HEK293T (cell line): ENCODE results near the gene LLPH.

Experiments
- BHLHE40 ChIP-seq: fragments of 450-650 bp; IDR thresholded peaks from 2 replicates; pipeline ENCODE4 v1.6.1; 2016; ENCODE audit warnings: mild to moderate bottlenecking, moderate library complexity, borderline replicate concordance
- FOXA1 ChIP-seq: fragments of 450-650 bp; IDR thresholded peaks from 2 replicates; pipeline ENCODE4 v1.6.1; 2016; ENCODE audit warnings: mild to moderate bottlenecking
- FOXK2 ChIP-seq: fragments of 450-650 bp; IDR thresholded peaks from 2 replicates; pipeline ENCODE4 v1.6.1; 2016; ENCODE audit warnings: mild to moderate bottlenecking
- FOXM1 ChIP-seq: fragments of 450-650 bp; IDR thresholded peaks from 2 replicates; pipeline ENCODE4 v1.6.1; 2017; ENCODE audit warnings: mild to moderate bottlenecking, borderline replicate concordance
- HDGF ChIP-seq: fragments of 450-650 bp; IDR thresholded peaks from 2 replicates; pipeline ENCODE4 v1.6.1; 2017; ENCODE audit warnings: antibody characterized with exemption, borderline replicate concordance
- L3MBTL2 ChIP-seq: fragments of 450-650 bp; conservative IDR thresholded peaks from 2 replicates; pipeline ENCODE4 v1.6.1; 2016; ENCODE audit warnings: mild to moderate bottlenecking
- SP1 ChIP-seq: fragments of 450-650 bp; IDR thresholded peaks from 2 replicates; pipeline ENCODE4 v1.6.1; 2017
- SUZ12 ChIP-seq: fragments of 450-650 bp; IDR thresholded peaks from 2 replicates; pipeline ENCODE4 v1.6.1; 2016; ENCODE audit warnings: mild to moderate bottlenecking

DNA sequence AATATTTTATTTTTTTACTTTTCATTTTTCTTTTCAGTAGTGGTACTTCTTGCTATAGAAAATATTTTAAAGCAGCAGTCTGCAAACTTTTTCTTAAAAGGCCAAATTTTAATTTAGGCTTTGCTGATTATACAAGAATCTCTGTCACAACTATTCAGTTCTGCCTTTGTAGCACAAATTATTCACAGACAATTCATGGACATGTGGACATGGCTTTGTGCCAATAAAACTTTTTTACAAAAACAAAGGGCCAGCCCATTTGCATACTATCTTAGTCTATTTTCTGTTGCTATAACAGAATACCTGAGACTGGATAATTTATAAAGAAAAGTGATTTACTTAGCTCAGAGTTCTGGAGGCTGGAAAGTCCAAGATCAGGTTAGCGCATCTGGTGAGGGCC is 17.1 kb downstream of the LLPH start:
- TF ChIP-seq SUZ12 (no peak), FOXA1 (no peak), SP1 (no peak), BHLHE40 (no peak), L3MBTL2 (no peak), HDGF (no peak), FOXM1 (no peak), FOXK2 (no peak)
